ENCODE measurements around the gene KIF24.
"Not testable (repeated sequence)": the region's sequence is repeated elsewhere in the genome, so short reads cannot be mapped to it uniquely, and the experiment has no call there.

KIF24 gene

GRCh38 chr9:34370970-34371880 lies 42.2 kb upstream of the KIF24 start:
- no peak for TF ChIP-seq JUND (IDR thresholded peaks at IDR 0.05; ENCODE audit: low read depth)
- DNase-seq (ENCODE audit: low read depth in 1 of 2, low spot score in 1 of 2) = no peak
- in situ Hi-C loops (cut with HindIII; ENCODE audit: low pct_unique_long_range_greater_than_20kb, low sequenced_read_pairs) = no loop called here

DNA sequence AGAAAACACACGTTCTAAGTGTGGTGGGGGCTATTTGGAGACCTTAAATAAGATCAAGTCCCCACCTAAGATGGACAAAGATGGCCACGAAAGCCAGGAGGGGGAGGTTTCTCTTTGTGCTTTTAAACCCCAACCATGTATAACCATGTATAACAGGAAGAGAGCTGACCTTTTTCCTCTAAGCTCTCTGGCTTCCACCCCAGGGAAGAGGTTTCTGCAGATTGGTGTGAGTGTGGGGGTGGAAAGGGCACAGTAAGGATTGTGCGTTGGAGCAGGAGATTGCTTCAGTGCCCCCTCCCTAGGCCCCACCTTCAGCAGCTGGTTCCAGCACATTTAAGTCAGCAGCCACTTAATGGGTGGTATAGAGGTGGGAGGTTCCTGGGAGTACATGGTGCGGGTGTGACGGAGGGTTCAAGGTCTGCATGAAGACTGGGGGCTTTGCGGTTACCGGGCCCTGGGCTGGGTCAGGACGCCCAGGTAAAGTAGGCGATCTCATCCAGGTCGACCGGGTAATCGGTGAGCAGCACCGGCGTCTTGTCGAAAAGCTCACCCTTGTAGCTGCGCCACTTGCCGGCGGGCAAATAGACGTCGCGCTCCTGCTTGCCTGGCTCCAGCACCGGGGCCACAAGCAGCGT lies 41.4 kb upstream of the KIF24 start:
- DNase-seq (ENCODE audit: low read depth in 1 of 2, low spot score in 1 of 2) = no peak
- in situ Hi-C loops (cut with HindIII; ENCODE audit: low pct_unique_long_range_greater_than_20kb, low sequenced_read_pairs) = no loop called here
- no peak for TF ChIP-seq JUND (IDR thresholded peaks at IDR 0.05; ENCODE audit: low read depth)

DNA sequence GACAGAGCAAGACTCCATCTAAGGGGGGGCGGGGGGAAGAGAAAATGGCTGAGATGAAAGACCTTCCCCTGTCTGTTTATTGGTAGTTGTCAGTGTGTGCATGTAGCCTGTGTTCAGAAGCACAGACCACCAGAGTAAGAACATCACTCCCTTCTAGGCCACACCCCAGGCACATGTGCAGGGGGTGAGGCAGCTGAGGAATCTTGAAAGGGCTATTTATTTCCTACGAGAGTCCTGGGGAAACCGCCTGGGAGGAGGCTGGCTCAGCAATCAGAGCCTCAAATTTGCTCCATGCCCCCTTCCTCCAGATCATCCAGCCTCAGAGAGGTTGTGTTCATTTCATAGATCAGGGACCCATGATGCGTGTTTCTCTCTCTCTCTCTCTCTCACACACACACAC lies 40.6 kb upstream of the KIF24 start:
- in situ Hi-C loops (cut with HindIII; ENCODE audit: low pct_unique_long_range_greater_than_20kb, low sequenced_read_pairs) = no loop called here
- TF ChIP-seq JUND (IDR thresholded peaks at IDR 0.05; ENCODE audit: low read depth) = no peak
- no peak for DNase-seq (ENCODE audit: low read depth in 1 of 2, low spot score in 1 of 2)

DNA sequence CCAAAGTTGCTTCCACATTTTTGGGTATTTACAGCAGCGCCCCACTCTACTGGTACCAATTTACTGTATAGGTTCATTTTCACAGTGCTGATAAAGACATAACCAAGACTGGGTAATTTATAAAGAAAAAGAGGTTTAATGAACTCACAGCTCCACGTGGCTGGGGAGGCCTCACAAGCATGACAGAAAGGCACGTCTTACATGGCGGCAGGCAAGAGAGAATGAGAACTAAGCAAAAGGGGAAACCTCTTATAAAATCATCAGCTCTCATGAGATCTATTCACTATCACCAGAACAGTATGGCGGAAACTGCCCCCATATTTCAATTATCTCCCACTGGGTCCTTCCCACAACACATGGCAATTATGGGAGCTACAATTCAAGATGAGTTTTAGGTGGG lies 39.7 kb upstream of the KIF24 start:
- DNase-seq (ENCODE audit: low read depth in 1 of 2, low spot score in 1 of 2); in situ Hi-C loops (cut with HindIII; ENCODE audit: low pct_unique_long_range_greater_than_20kb, low sequenced_read_pairs): not testable (repeated sequence)

- in situ Hi-C loops (cut with HindIII; ENCODE audit: low pct_unique_long_range_greater_than_20kb, low sequenced_read_pairs); DNase-seq (ENCODE audit: low read depth in 1 of 2, low spot score in 1 of 2): not testable (repeated sequence)
Observed at GRCh38 chr9:34367751-34368410, 38.8 kb upstream of the KIF24 start.

- no peak for TF ChIP-seq JUND (IDR thresholded peaks at IDR 0.05; ENCODE audit: low read depth)
- in situ Hi-C loops (cut with HindIII; ENCODE audit: low pct_unique_long_range_greater_than_20kb, low sequenced_read_pairs) = no loop called here
- no peak for DNase-seq (ENCODE audit: low read depth in 1 of 2, low spot score in 1 of 2)
Observed at GRCh38 chr9:34366365-34366764, 37.3 kb upstream of the KIF24 start.

- DNase-seq (ENCODE audit: low read depth in 1 of 2, low spot score in 1 of 2) = no peak
- in situ Hi-C loops (cut with HindIII; ENCODE audit: low pct_unique_long_range_greater_than_20kb, low sequenced_read_pairs) = no loop called here
- TF ChIP-seq JUND (IDR thresholded peaks at IDR 0.05; ENCODE audit: low read depth) = no peak
Observed at GRCh38 chr9:34365282-34365681, 36.2 kb upstream of the KIF24 start.

DNA sequence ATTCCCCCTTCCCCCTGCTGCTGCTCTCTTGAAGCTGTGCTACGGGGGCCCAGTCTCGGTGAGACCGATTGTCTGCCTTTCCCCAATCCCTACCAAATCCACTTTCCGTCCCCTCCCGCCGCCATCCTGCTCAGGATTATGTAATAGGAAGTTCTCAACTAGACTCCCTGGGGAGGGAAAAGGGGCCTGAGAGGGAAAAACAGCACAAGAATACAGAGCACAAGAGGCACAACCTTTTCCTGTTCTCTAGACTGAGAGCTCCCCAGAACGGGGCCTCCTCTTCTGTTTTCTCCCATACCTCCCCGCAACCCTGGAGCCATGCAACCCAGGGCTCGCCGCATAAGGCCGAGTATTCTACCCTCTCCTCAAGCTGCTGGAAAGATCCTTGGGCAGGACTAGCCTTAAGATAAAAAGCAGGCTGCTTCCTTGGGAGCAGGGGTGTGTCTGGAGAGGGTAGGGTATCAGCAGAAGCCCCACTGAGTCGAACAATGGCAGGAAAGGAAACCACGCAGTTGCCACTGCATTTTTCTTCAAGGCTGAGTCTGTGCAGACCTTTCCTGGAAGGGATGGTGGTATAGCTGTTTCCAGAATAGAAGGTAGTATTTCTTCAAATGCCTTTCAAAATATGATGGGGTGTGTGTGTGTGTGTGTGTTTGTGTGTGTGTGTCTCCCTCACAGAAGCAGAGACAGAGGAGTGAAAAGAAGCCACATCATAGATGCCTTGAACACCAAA lies 34.7 kb upstream of the KIF24 start:
- DNase-seq (ENCODE audit: low read depth in 1 of 2, low spot score in 1 of 2) = no peak
- in situ Hi-C loops (cut with HindIII; ENCODE audit: low pct_unique_long_range_greater_than_20kb, low sequenced_read_pairs) = no loop called here

GRCh38 chr9:34362614-34363214 lies 33.6 kb upstream of the KIF24 start:
- in situ Hi-C loops (cut with HindIII; ENCODE audit: low pct_unique_long_range_greater_than_20kb, low sequenced_read_pairs) = no loop called here
- no peak for DNase-seq (ENCODE audit: low read depth in 1 of 2, low spot score in 1 of 2)
- TF ChIP-seq JUND (IDR thresholded peaks at IDR 0.05; ENCODE audit: low read depth) = no peak

More for the DNA sequence above, 34.7 kb upstream of the KIF24 start:
- TF ChIP-seq JUND (IDR thresholded peaks at IDR 0.05; ENCODE audit: low read depth) = no peak

DNA sequence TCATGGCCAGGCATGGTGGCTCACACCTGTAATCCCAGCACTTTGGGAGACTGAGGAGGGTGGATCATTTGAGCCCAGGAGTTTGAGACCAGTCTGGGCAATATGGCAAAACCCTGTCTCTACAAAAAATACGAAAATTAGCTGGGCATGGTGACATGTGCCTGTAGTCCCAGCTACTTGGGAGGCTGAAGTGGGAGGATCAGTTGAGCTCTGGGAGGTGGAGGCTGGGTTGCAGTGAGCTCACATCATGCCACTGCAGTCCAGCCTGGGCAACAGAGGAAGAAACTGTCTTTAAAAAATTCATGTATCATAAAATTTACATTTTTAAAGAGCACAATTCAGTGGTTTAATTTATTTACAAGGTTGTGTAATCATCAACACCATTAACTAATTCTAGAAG lies 23.9 kb upstream of the KIF24 start:
- in situ Hi-C loops (cut with HindIII; ENCODE audit: low pct_unique_long_range_greater_than_20kb, low sequenced_read_pairs); DNase-seq (ENCODE audit: low read depth in 1 of 2, low spot score in 1 of 2): not testable (repeated sequence)

- DNase-seq (ENCODE audit: low read depth in 1 of 2, low spot score in 1 of 2); in situ Hi-C loops (cut with HindIII; ENCODE audit: low pct_unique_long_range_greater_than_20kb, low sequenced_read_pairs): not testable (repeated sequence)
Observed at GRCh38 chr9:34352122-34352652, 23.1 kb upstream of the KIF24 start.

GRCh38 chr9:34349324-34349723 lies 20.3 kb upstream of the KIF24 start:
- DNase-seq (ENCODE audit: low read depth in 1 of 2, low spot score in 1 of 2) = no peak
- no peak for TF ChIP-seq JUND (IDR thresholded peaks at IDR 0.05; ENCODE audit: low read depth)
- in situ Hi-C loops (cut with HindIII; ENCODE audit: low pct_unique_long_range_greater_than_20kb, low sequenced_read_pairs) = no loop called here
